Endothelial cell of umbilical vein (primary cell): ENCODE measurements around the gene NT5DC1. TPM values are rescaled to one million over a fixed set of nuclear protein-coding genes. Genes with fewer than 3 reads are reported as not detected.

Experiments
- BruUV-seq: library from RNA; stranded (reverse); fragments of 400-500 nt; replicated peaks from 2 replicates; lab custom pipeline; 2021; lab: Mats Ljungman, UMichigan
- CTCF ChIA-PET: fragments of 300-600, 350-600 bp; sonication (Branson Sonifier 250); formaldehyde crosslinking; loops from one replicate; lab custom pipeline; 2021; ENCODE audit warnings: antibody characterized with exemption, inconsistent platforms; lab: Charles Lee
- POLR2A ChIA-PET: fragments of 300-600, 350-600 bp; sonication (Branson Sonifier 250); formaldehyde crosslinking; loops from one replicate; lab custom pipeline; 2021; ENCODE audit warnings: antibody characterized with exemption, inconsistent platforms; lab: Charles Lee
- DNase-seq: peaks from one replicate; pipeline ENCODE4 v3.0.0-alpha.2; 2011; ENCODE audit warnings: low read depth, low spot score
- FAIRE-seq: peaks from 2 replicates; lab custom pipeline; 2011; peaks lifted over from hg19 to GRCh38; lab: Jason Lieb, UNC
- H2AFZ ChIP-seq: 2 replicates; pipeline ENCODE4 v1.6.0; 2012; ENCODE audit warnings: low read depth, low read length, control low read depth, inconsistent platforms
- H3K27ac ChIP-seq: 2 replicates; pipeline ENCODE4 v1.5.1; 2011; ENCODE audit warnings: low read depth, mild to moderate bottlenecking, control low read depth, low read length, moderate library complexity; ENCODE audit not compliant: insufficient read depth
- H3K27me3 ChIP-seq, 2 experiments: 2 replicates each; pipeline versions ENCODE4 v1.6.0 to v1.6.1; 2011; ENCODE audit warnings: low read length in 2 of 2, mixed read lengths in 1 of 2; ENCODE audit not compliant: control insufficient read depth in 2 of 2, insufficient read depth in 2 of 2
- H3K36me3 ChIP-seq, 2 experiments: 2 replicates in 1 of 2; 3 replicates in 1 of 2; pipeline ENCODE4 v1.5.1; 2011; ENCODE audit warnings: low read length in 2 of 2, mild to moderate bottlenecking in 1 of 2, moderate library complexity in 1 of 2; ENCODE audit not compliant: control insufficient read depth in 2 of 2, insufficient read depth in 2 of 2; ENCODE audit errors: extremely low read depth in 1 of 2
- H3K4me1 ChIP-seq: 3 replicates; pipeline ENCODE4 v1.5.1; 2011; ENCODE audit warnings: mild to moderate bottlenecking, low read length; ENCODE audit not compliant: control insufficient read depth, insufficient read depth; ENCODE audit errors: extremely low read depth
- H3K4me2 ChIP-seq: 2 replicates; pipeline ENCODE4 v1.6.1; 2011; ENCODE audit warnings: low read length, control low read depth, mixed read lengths; ENCODE audit not compliant: insufficient read depth
- H3K4me3 ChIP-seq, 3 experiments: fragments of 200-600 bp in 1 of 3; sonication (generic), shearing (Covaris generic) in 1 of 3; replicated peaks in 1 of 3; 2 replicates each; pipeline ENCODE4 v1.5.1; 2011 to 2016; ENCODE audit warnings: control low read depth in 3 of 3, low read length in 3 of 3, mild to moderate bottlenecking in 2 of 3, inconsistent platforms in 1 of 3, low read depth in 1 of 3, moderate library complexity in 1 of 3; ENCODE audit not compliant: insufficient read depth in 1 of 3
- H3K79me2 ChIP-seq: 2 replicates; pipeline ENCODE4 v1.6.0; 2012; ENCODE audit warnings: low read length, inconsistent platforms; ENCODE audit not compliant: control insufficient read depth, insufficient read depth
- H3K9ac ChIP-seq: replicated peaks from 2 replicates; pipeline ENCODE3; 2011; ENCODE audit warnings: low read length, control low read depth; ENCODE audit not compliant: insufficient read depth; ENCODE audit errors: extremely low read depth
- H3K9me1 ChIP-seq: replicated peaks from 3 replicates; pipeline ENCODE4 v1.6.0; 2011; ENCODE audit warnings: mild to moderate bottlenecking, low read length; ENCODE audit not compliant: control insufficient read depth, insufficient read depth; ENCODE audit errors: extremely low read depth
- H3K9me3 ChIP-seq: replicated peaks from 2 replicates; pipeline ENCODE4 v1.5.1; 2012; ENCODE audit warnings: low read length, inconsistent platforms; ENCODE audit not compliant: control insufficient read depth, insufficient read depth
- H4K20me1 ChIP-seq: replicated peaks from 2 replicates; pipeline ENCODE3; 2011; ENCODE audit warnings: mild to moderate bottlenecking, low read length; ENCODE audit not compliant: control insufficient read depth, insufficient read depth; ENCODE audit errors: extremely low read depth
- MAX ChIP-seq: IDR thresholded peaks from 2 replicates; pipeline ENCODE4 v1.6.1; 2011; ENCODE audit not compliant: insufficient read depth, insufficient read length
- POLR2A ChIP-seq: IDR thresholded peaks from 2 replicates; pipeline ENCODE4 v1.6.1; 2012; ENCODE audit warnings: low read depth, mild to moderate bottlenecking, control low read depth, low read length
- dilution Hi-C: fragments of 300-500 bp; cut with MboI; formaldehyde crosslinking; loops from one replicate; pipeline ENCODE4 v1.15.0; 2019; ENCODE audit warnings: low sequenced_read_pairs; ENCODE audit not compliant: extremely low pct_ligation_motif_present
- intact Hi-C: fragments of 100-400 bp; cut with micrococcal nuclease; formaldehyde crosslinking; loops from one replicate; pipeline ENCODE4 v1.10.0; 2022
- polyA plus RNA-seq, 4 experiments: library from polyadenylated mRNA; depleted of rRNA in 3 of 4; stranded (reverse) in 3 of 4; unstranded in 1 of 4; fragments of >200 nt; gene quantifications; 2 replicates each; pipeline versions ENCODE4 v1.2.1 to v1.2.3, GENCODE V29; 2011 to 2012; ENCODE audit warnings: missing spikeins in 1 of 4
- total RNA-seq: library from RNA; stranded (reverse); gene quantifications from 2 replicates; pipeline ENCODE4 v1.2.3, GENCODE V29; 2021
- TF ChIP-seq, protein P1 (sequence below), 2 donors: IDR thresholded peaks; 1 replicate in 1 of 2; 2 replicates in 1 of 2; pipeline ENCODE4 v1.5.1; 2011; ENCODE audit warnings: low read length in 2 of 2, mild to moderate bottlenecking in 2 of 2, moderate library complexity in 2 of 2, control low read depth in 1 of 2, inconsistent platforms in 1 of 2, low read depth in 1 of 2; ENCODE audit not compliant: insufficient read depth in 1 of 2; ENCODE audit errors: extremely low read depth in 1 of 2

NT5DC1 gene
- total and polyA plus RNA-seq, 2 donors (not counting 3 experiments of a cell fraction or from before 2014, with no cell fraction given): 11.3 to 24.3 TPM

GRCh38 chr6:116217069-116217468, 116.4 kb downstream of the NT5DC1 start:
- intact Hi-C loops: loop anchor here (2.0 to 5.0 kb wide), 4 partner anchors 62 to 630 kb away; partner anchors contain the start of genes CALHM5 and TSPYL1
- H2AFZ ChIP-seq: no peak overlapping the region

More at GRCh38 chr6:116217069-116217468, 116.4 kb downstream of the NT5DC1 start:
- TF ChIP-seq MAX: no peak
- TF ChIP-seq POLR2A: no peak
- TF ChIP-seq, protein P1, sequence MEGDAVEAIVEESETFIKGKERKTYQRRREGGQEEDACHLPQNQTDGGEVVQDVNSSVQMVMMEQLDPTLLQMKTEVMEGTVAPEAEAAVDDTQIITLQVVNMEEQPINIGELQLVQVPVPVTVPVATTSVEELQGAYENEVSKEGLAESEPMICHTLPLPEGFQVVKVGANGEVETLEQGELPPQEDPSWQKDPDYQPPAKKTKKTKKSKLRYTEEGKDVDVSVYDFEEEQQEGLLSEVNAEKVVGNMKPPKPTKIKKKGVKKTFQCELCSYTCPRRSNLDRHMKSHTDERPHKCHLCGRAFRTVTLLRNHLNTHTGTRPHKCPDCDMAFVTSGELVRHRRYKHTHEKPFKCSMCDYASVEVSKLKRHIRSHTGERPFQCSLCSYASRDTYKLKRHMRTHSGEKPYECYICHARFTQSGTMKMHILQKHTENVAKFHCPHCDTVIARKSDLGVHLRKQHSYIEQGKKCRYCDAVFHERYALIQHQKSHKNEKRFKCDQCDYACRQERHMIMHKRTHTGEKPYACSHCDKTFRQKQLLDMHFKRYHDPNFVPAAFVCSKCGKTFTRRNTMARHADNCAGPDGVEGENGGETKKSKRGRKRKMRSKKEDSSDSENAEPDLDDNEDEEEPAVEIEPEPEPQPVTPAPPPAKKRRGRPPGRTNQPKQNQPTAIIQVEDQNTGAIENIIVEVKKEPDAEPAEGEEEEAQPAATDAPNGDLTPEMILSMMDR (IDR thresholded peaks at IDR 0.05; ENCODE audit: extremely low read depth in 1 of 2, insufficient read depth in 1 of 2, low read depth in 1 of 2, low read length in 2 of 2): peak; percentile 15 to 36
- no peaks in the 10 kb centered on the region for H3K9me3 ChIP-seq
- peak; percentile 50 for FAIRE-seq
- dilution Hi-C loops: no loop called here
- no peak overlapping the region for H3K4me2 ChIP-seq
- no peaks in the 10 kb centered on the region for H3K79me2 ChIP-seq
- CTCF ChIA-PET: interaction anchor here (0.8 to 5.0 kb wide), 23 partner anchors 9 to 431 kb away, joined by 3 to 170 read pairs (median 9); partner anchors contain the start of genes DSE, TSPYL1 and TSPYL4
- DNase-seq: peak; percentile 61
- H3K4me3 ChIP-seq: no peak overlapping the region
- no TSS peak for BruUV-seq
- no peak overlapping the region for H3K9ac ChIP-seq
- H3K27me3 ChIP-seq: no peaks in the 10 kb centered on the region
- peaks cover 9% of the 10 kb centered on the region for H3K4me1 ChIP-seq
- no peaks in the 10 kb centered on the region for H3K36me3 ChIP-seq
- no peaks in the 10 kb centered on the region for H3K9me1 ChIP-seq
- POLR2A ChIA-PET: no interaction called here
- H4K20me1 ChIP-seq: no peaks in the 10 kb centered on the region
- no peak overlapping the region for H3K27ac ChIP-seq
